Stimulated activated CD8-positive, alpha-beta memory T cell treated with anti-CD3 and anti-CD28 coated beads, Interleukin-15, amount 100 ng/mL, for 24 hours (primary cell): Measurements from ENCODE around the gene UGDH.
"Not testable (repeated sequence)": the region's sequence is repeated elsewhere in the genome, so short reads cannot be mapped to it uniquely, and the experiment has no call there.

ENCODE experiments used
- DNase-seq: peaks from one replicate; pipeline ENCODE4 v3.0.0-alpha.2; 2020; ENCODE audit warnings: low read depth

UGDH gene

DNA sequence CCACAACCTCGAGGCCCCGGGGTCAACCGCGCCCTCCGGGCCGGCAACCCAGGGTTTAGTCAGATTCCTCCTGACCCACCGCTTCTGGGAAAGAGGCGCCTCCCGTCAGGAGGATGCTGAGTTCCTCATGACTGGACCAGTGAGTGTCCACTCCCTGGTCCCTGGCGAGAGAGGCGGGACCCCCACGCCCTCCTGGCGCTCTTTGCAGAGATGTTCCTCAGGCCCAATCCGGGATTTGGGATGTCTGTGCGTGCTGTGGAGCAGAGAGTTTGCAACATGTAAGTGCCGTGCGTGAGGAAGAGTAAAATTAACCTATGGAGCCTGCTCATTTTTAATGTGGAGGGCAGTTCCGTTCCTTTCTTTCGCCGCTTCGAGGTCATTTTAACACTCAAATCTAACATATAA is 824 bp upstream of the UGDH start:
- DNase-seq: no peak

GRCh38 chr4:39526765-39527295 is 409 bp downstream of the UGDH start:
- peak; percentile 2 for DNase-seq

DNA sequence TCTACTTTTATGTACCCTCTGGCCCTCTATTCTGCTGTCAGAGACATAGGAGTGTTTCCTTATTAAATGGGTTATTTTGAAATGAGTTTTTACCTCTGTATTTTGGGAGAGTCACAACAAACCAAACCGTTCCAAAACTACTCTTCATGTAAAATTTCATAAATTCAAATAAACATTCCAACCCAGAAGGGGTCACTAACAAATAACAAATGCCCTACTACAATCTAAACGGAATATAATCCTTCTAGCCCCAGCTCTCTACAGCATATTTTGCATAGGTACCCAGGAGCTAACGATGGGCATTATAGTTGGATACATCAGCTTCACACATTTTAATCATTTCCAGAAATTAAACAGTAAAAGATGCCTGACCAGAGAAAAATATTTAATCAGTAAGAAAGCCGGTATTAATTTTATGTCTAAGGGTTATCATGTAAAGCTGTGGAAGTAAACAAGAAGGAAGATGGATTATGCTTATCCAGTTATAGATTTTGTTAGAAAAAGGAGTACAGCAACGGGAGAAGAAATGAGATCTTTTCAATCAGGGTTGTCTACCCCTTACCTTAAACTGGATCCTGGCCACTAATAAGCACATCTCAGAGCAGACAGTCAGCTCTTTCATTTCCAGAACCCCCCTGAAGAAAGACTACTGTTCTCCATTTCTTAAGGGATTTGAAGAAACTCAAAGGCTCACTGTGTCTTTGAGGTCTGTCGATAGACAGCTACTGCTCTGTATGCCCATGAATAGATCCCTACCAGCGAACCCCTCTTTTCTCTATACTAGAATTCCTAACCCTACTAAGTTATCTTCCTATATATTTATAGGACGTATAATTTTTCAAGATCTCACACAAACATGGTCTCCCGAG is 1.2 kb downstream of the UGDH start:
- no peak for DNase-seq

DNA sequence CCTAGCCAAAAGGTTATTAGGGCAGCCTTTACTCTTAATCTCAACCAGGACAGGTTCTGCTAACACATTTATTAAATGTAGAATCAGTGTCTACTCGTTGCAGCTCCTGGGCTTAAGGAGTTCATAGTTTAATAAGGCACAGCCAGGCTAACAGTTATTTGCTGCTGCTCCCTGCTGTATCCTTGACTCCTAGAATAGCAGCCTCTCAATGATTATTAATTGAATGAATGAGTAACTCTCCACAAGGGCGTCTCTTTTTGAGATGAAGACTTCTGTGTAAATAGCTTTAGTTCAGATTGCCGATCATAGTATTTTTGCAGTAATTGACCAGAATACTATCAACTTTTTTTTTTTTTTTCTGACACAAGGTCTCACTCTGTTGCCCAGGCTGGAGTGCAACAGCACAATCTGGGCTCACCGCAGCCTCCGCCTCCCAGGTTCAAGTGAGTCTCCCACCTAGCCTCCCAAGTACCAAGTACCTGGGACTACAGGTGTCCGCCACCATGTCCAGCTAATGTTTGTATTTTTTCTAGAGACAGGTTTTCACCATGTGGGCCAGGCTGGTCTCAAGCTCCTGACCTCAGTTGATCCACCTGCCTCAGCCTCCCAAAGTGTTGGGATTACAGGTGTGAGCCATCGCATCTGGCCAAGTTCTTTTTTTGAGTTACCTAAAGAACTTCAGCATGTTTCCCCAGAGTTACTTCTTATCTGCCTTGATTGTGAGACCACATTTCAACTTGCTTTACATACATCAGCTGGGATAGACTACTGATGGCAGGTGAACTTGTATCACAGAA is 2.9 kb downstream of the UGDH start:
- DNase-seq: no peak

DNA sequence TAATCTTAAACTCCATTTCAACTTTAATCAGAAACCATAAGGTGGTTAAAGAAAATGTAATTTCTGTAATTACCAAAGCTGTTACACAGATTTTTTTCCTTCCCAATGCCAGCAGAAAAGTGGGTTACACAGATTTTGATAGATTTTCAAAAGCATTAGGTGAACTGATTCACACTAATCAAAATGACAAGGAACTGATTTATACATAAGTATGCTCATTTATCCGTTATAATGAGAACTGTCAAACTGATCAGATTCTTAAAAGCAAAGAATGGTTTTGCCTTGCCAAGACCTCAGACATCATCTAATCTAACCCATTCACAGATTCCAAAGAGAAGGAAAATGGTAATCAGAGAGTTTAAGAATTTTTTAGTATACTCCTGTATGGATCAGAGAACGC is 5.2 kb downstream of the UGDH start:
- DNase-seq: no peak

DNA sequence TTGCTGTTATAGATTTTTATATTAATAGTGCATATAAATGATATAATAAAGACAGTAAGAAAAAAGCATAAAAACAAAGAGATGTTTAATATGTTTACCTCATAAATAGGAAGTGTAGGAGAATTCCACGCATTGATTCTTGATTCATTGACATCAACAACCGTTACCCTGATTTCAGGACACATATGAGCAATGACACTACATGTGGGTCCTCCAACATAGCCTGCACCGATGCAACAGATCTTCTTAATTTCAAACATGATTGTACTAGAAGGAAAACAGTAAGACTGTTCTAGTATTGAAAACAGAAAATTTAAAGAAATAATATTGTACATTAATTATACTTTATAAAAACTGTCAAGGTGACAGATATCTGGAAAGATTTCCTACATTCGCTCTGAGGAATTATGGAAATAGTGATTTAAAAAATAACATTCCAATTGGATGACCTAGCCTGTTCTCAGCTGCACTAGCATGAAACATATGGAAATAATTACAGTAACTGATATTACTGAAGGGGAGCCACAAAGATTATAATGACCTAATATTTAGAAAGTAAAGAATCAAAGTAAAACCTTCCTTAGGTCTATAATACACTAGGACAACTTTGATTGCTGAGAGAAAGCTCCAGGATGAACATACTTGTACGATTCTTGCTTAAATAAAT is 5.9 kb downstream of the UGDH start:
- no peak for DNase-seq

- no peak for DNase-seq
These were observed 8.8 kb downstream of the UGDH start for GRCh38 chr4:39518484-39518883.

- no peak for DNase-seq
These were observed 10.8 kb downstream of the UGDH start for GRCh38 chr4:39516407-39516966.

DNA sequence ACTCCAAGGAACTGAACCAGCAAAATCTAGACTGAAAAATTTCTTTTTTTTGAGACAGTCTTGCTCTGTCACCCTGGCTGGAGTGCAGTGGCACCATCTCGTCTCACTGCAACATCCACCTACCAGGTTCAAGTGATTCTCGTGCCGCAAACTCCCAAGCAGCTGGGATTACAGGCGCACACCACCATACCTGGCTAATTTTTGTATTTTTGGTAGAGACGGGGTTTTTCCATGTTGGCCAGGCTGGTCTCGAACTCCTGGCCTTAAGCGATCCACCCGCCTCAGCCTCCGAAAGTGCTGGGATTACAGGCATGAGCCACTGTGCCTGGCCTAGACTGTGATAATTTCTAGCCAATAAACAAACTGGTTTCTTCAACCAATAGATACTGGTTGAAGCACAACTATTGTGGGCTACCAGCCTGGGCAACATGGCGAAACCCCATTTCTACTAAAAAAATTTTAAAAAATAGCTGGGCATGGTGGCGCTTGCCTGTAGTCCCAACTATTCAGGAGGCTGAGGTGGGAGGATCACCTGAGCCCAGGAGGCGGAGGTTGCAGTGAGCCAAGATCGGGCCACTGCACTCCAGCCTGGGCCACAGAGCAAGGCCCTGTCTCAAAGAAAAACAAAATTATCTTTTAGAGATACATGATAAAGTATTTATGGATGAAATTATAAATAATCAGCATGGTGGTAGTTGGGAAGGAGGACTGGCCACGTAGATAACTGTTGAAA is 11.4 kb downstream of the UGDH start:
- not testable (repeated sequence) for DNase-seq

DNA sequence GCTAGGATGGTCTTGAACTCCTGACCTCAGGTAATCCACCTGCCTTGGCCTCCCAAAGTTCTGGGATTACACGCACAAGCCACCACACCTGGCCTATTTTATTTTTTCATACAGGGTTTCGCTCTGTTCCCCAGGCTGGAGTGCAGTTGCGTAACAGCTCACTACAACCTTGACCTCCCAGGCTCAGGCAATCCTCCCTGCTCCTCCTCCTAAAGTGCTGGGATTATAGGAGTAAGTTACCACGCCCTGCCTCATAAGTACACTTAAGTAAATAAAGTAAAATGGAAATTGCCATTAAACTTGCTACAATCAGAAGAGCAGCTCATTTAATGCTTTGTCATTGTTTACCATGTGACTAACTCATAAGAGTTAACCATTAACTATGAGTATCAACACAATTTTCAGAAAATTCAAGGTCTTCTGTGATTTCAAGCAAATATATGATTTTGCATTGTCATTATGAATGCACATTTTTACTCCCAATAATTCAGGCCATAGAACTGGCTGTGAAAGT is 12.3 kb downstream of the UGDH start:
- no peak for DNase-seq

- DNase-seq: not testable (repeated sequence)
These were observed 13.0 kb downstream of the UGDH start for GRCh38 chr4:39514266-39514665.

- no peak for DNase-seq
These were observed 16.8 kb downstream of the UGDH start for GRCh38 chr4:39510348-39510929.

GRCh38 chr4:39505581-39505980 is 21.7 kb downstream of the UGDH start:
- DNase-seq: no peak

DNA sequence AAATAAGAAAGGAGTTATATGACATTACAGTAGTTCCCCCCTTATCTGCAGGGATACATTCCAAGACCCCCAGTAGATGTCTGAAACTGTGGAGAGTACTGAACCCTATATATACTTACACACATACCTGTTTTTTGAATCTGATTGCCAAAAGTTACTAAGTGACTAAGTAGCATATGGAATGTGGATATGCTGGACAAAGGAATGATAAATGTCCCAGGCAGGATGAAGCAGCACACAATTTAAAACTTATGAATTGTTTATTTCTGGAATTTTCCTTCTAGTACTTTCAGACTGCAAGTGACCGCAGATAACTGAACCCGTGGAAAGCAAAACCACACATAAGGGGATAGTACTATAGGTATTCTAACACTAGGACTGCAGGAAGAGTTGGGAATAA is 22.7 kb downstream of the UGDH start:
- no peak for DNase-seq

DNA sequence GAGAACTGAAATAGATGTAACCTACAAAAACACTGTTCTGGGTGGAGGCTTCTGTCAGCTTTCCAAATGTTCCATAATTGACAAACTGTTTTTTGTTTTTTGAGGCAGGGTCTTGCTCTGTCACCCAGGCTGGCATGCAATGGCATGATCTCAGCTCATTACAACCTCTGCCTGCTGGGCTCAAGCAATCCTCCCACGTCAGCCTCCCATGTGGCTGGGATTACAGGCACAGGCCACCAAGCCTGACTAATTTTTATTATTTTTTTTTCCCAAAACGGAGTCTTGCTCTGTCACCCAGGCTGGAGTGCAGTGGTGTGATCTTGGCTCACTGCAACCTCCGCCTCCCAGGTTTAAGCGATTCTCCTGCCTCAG is 24.6 kb downstream of the UGDH start:
- not testable (repeated sequence) for DNase-seq

- DNase-seq: no peak
These were observed 25.1 kb downstream of the UGDH start for GRCh38 chr4:39502019-39502663.

DNA sequence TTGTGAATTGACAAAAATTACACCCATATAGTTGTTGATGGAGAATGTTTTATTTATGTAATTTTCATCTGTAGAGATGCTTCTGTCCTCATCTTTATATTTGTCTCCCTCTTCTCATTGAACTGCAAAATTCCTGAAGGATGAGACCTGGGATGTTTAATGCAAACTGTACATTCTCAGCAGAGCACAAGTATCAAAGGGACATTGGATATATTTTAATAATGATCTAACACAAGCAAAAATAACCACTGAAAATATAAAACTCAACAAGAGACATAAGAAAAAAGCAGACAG is 28.6 kb downstream of the UGDH start:
- DNase-seq: no peak

GRCh38 chr4:39497909-39498726 is 29.1 kb downstream of the UGDH start:
- DNase-seq: no peak

DNA sequence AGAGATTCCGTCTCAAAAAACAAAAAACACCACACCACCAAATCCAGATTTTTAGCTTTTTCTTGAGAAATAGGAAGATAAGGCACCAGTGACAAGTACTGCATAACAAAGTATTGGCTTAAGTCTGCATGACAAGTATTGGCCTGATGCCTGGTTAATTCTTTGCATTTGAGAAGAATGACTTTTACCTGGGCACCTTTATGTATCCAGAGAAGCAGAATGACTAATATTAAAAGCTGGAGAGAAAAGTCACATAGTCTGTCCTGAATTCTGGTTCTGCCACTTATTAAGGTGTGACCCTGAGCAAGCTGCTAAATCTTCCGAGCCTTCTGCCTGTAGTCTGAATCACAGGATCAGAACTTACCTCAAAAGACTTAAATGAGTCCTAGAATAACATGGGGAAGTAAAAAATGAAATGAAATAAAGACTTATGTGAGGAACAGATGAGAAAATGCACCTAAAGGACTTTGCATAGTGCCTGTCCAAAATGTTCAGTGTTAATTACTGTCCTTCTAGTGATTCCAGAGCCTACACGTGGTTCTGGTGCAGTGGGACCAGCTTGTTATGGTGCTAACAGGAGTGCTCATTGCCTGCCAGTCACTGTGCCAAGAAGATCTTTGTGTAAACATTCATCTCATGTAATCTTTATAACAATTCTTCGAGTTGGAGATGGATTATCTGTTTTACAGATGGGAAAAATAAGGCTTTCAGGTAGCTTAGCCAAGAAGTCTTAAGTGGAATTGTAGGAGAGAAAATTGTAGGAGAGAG is 31.6 kb downstream of the UGDH start:
- no peak for DNase-seq
